Measurements from ENCODE around the gene CYFIP1.

DNA sequence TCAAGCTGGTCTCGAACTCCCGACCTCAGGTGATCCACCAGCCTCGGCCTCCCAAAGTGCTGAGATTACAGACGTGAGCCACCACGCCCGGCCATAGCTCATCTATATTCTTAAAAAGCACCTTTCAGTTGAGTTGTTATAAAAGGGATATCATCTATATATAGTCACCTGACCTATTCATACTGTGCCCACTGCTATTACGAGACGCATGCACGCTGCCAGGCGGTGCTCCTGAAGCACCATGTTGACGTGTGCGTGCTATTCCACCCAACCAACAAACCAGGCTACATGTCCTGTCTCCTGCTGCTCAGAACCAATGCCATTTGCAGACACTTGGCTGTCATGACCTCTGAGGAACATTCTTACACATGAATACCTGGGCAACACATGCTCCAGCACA lies 17.6 kb downstream of the CYFIP1 start:
- TF ChIP-seq, protein P1, sequence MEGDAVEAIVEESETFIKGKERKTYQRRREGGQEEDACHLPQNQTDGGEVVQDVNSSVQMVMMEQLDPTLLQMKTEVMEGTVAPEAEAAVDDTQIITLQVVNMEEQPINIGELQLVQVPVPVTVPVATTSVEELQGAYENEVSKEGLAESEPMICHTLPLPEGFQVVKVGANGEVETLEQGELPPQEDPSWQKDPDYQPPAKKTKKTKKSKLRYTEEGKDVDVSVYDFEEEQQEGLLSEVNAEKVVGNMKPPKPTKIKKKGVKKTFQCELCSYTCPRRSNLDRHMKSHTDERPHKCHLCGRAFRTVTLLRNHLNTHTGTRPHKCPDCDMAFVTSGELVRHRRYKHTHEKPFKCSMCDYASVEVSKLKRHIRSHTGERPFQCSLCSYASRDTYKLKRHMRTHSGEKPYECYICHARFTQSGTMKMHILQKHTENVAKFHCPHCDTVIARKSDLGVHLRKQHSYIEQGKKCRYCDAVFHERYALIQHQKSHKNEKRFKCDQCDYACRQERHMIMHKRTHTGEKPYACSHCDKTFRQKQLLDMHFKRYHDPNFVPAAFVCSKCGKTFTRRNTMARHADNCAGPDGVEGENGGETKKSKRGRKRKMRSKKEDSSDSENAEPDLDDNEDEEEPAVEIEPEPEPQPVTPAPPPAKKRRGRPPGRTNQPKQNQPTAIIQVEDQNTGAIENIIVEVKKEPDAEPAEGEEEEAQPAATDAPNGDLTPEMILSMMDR (conservative IDR thresholded peaks at IDR 0.05 in 1 of 2, IDR thresholded peaks at IDR 0.05 in 1 of 2; ENCODE audit: low read depth in 1 of 2, low read length in 2 of 2): no peak
- no peak for TF ChIP-seq EZH2 (IDR thresholded peaks at IDR 0.05; ENCODE audit: low read length, missing control alignments)
